Brain microvascular endothelial cell (primary cell): ENCODE results near the gene WNT7A.

Experiments
- DNase-seq: peaks from one replicate; pipeline ENCODE4 v3.0.0-alpha.2; 2020
- H3K27ac ChIP-seq: fragments of 250-450 bp; sonication (Bioruptor Pico); 2 replicates; pipeline ENCODE4 v1.5.1; 2020; ENCODE audit warnings: mild to moderate bottlenecking, moderate library complexity
- H3K27me3 ChIP-seq: fragments of 250-450 bp; sonication (Bioruptor Pico); replicated peaks from 2 replicates; pipeline ENCODE4 v1.5.1; 2020; ENCODE audit warnings: mild to moderate bottlenecking
- H3K36me3 ChIP-seq: fragments of 250-450 bp; sonication (Bioruptor Pico); replicated peaks from 2 replicates; pipeline ENCODE4 v1.5.1; 2020; ENCODE audit warnings: mild to moderate bottlenecking
- H3K4me3 ChIP-seq: 2 replicates; pipeline ENCODE4 v1.5.1; 2011; ENCODE audit warnings: low read depth, mild to moderate bottlenecking, control low read depth, low read length, moderate library complexity
- in situ Hi-C: cut with HindIII; loops from 2 replicates; pipeline ENCODE4 v1.10.0; 2017; ENCODE audit warnings: low sequenced_read_pairs, low pct_ligation_motif_present
- TF ChIP-seq, protein P1 (sequence below): IDR thresholded peaks from 2 replicates; pipeline ENCODE4 v1.5.1; 2011; ENCODE audit warnings: low read depth, mild to moderate bottlenecking, moderate library complexity, low read length, control low read depth, inconsistent platforms; ENCODE audit errors: missing control alignments

Gene WNT7A

DNA sequence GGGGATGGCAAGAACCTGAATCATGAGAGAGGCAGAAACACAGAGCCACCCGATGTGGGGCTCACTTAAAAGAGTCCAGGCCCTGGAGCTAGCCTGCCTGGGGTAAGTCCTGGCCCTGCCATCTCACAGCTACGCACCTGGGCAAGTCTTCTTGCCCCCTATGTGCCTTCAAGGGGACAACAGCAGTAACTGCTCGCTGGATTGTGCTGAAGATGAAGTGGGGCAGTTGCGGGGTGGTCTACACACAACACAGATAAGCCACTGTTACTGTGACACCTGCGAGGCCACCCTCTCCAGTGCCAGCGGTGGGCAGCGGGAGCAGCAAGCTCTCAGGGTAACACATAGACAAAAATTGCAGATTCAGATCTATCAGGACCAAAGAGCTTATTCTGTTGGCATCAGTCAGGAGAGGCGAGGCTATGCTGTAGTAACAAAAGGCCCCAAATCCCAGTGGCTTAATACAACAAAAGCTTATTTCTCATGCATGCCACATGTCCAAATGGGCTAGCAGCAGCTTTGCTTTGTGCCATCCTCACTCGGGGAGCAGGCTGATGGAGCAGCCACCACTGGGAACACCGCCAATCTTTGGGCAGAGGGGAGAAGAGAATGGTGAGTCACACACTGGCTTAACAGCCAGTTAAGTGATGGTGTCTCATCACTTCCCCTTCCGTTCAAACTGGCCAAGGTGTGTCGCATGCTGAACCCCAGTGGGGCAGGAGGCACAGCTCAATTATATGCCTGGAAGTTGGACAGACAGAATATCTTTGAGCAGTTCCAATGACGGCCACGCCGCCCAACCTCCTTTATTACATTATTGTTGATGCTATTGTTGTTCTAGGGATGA, 78.3 kb downstream of the WNT7A start:
- H3K27ac ChIP-seq: no peak overlapping the region
- H3K4me3 ChIP-seq: no peak overlapping the region
- in situ Hi-C loops: no loop called here
- DNase-seq: no peak
- no peaks in the 10 kb centered on the region for H3K27me3 ChIP-seq
- TF ChIP-seq, protein P1, sequence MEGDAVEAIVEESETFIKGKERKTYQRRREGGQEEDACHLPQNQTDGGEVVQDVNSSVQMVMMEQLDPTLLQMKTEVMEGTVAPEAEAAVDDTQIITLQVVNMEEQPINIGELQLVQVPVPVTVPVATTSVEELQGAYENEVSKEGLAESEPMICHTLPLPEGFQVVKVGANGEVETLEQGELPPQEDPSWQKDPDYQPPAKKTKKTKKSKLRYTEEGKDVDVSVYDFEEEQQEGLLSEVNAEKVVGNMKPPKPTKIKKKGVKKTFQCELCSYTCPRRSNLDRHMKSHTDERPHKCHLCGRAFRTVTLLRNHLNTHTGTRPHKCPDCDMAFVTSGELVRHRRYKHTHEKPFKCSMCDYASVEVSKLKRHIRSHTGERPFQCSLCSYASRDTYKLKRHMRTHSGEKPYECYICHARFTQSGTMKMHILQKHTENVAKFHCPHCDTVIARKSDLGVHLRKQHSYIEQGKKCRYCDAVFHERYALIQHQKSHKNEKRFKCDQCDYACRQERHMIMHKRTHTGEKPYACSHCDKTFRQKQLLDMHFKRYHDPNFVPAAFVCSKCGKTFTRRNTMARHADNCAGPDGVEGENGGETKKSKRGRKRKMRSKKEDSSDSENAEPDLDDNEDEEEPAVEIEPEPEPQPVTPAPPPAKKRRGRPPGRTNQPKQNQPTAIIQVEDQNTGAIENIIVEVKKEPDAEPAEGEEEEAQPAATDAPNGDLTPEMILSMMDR: no peak
- H3K36me3 ChIP-seq: no peaks in the 10 kb centered on the region

DNA sequence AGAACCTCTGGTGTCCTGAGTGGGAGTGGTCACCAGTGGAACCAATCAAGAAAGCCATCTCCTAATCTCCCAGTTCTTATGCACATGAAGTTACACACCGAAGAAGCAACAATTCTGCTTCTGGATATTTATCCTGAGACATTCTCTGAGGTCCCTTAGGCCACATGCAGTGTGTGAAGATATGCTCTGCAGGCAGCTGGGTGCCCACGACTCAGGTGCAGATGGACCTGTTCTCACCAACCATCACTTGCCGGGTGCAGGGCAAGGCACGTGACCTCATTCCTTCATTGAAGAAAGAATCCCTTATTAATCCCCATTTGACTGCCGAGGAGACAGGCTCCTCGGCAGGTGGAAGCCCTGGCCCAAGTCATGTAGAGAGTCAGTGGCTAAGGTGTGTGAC, 79.8 kb downstream of the WNT7A start:
- Histone ChIP-seq H3K4me3 (no peak overlapping the region), H3K27me3 (no peaks in the 10 kb centered on the region), H3K36me3 (no peaks in the 10 kb centered on the region), H3K27ac (no peak overlapping the region)
- no peak for DNase-seq
- in situ Hi-C loops: no loop called here
- TF ChIP-seq, protein P1: no peak

DNA sequence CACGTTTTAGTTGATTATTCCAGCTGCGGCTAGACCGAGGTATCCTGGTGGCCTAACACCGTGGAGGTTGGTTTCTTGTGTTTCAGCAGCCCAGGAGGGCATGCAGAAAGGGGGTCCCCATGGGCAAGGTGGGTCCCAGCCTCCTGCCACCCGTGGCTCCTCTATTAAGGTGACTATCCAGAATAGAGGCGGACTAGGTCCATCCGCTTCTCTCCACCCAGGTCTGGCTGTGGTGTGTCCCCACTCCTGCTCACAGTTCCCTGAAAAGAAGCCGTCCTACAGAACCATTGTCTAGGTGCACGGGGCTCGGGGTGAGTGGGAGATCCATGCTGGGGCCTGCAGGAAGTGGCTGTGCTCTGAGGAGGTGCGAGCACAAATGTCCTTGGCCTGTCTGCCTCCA, 81.5 kb downstream of the WNT7A start:
- in situ Hi-C loops: no loop called here
- no peaks in the 10 kb centered on the region for H3K27me3 ChIP-seq
- no peak overlapping the region for H3K4me3 ChIP-seq
- no peak overlapping the region for H3K27ac ChIP-seq
- no peaks in the 10 kb centered on the region for H3K36me3 ChIP-seq
- no peak for DNase-seq
- TF ChIP-seq, protein P1: no peak

DNA sequence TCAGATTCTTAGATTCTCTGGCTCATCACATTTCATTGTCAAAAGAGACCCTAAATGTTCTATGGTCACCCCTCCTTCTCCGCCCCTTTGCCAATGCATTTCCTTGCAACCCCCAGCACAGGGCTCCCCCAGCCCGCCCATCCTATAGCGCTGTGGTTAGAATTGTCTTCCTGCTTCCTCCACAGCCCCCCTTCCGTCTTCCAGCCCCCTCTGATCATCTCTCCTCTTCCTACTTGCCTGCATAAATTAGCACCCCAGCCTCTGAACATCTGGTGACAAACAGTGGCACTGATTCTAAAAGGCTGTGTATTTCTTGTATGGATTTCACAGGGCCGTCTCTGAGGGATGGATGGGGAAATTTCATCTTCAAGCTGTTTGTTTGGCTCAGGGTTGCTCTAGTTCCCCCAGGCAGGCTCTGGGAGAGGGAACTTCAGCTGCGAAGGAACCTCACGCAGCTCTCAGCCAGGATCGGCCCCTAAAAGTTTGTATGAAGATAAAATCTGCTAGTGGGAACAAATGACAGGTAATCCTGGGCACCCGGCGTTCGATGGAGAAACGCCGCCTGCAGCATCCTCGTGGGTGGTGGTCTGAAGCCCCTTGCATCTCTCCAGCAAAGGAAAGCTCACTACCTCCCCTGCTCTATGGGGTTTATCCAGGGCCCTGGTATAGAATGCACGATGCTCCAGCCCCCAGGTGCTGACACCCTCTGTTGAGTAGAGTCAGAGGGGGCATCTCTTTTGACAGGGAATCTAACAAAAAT, 83.0 kb downstream of the WNT7A start:
- in situ Hi-C loops: no loop called here
- no peak for DNase-seq
- Histone ChIP-seq H3K27ac (no peak overlapping the region), H3K36me3 (no peaks in the 10 kb centered on the region), H3K4me3 (no peak overlapping the region), H3K27me3 (no peaks in the 10 kb centered on the region)
- TF ChIP-seq, protein P1: no peak

DNA sequence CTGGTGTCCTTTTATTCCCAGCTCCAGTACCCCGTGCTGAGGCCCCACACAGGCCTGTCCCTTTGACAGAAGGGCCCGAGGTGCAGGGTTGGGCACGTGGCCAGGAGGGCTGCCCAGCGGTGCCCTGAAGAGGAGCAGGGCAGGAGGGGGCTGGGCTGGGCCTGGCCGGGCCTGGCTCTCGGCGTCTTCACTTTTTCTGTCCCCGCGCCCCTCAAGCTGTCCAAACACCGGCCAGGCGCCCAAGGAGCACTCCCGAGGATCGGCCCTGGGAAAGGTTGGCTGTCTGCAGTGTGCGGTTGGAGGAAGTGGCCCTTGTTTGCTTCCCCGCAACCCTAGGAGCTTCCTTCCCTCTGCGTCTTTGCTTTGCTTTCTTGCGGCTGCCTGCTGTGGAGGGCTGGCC, 84.1 kb downstream of the WNT7A start:
- H3K27ac ChIP-seq: no peak overlapping the region
- DNase-seq: no peak

More for the DNA sequence above, 84.1 kb downstream of the WNT7A start:
- TF ChIP-seq, protein P1: no peak
- H3K4me3 ChIP-seq: no peak overlapping the region
- H3K36me3 ChIP-seq: no peaks in the 10 kb centered on the region
- in situ Hi-C loops: no loop called here
- H3K27me3 ChIP-seq: no peaks in the 10 kb centered on the region
